NCI-H460 (cell line): ENCODE data around the gene TAS2R42. TPM values are rescaled to one million over a fixed set of nuclear protein-coding genes. Genes with fewer than 3 reads are reported as not detected.
A peak's percentile ranks its signal among the peaks of the same experiment; 100 is the strongest.

Experiments used
- DNase-seq: peaks from one replicate; pipeline ENCODE4 v3.0.0-alpha.2; 2016; ENCODE audit warnings: low read depth; ENCODE audit errors: extremely low read depth
- polyA plus RNA-seq: library from polyadenylated mRNA; depleted of rRNA; stranded (reverse); fragments of >200 nt; gene quantifications from 2 replicates; pipeline ENCODE4 v1.2.3, GENCODE V29; 2014; cell fraction: nucleus; rRNA removed
- total RNA-seq: library from RNA; depleted of rRNA; stranded (reverse); fragments of >200 nt; shearing (Covaris generic); gene quantifications from 2 replicates; pipeline ENCODE4 v1.2.3, GENCODE V29; 2014; rRNA removed

TAS2R42 gene
- total RNA-seq: not detected in 2 replicates
- not detected in 2 replicates for polyA plus RNA-seq

- no peak for DNase-seq
These were observed at the start of gene TAS2R42 for GRCh38 chr12:11186837-11187236. TAS2R42 (minus strand) TSS chr12:11186937; CDS start chr12:11186937, 0 bp downstream.

GRCh38 chr12:11233532-11233931 lies 46.8 kb upstream of the TAS2R42 start:
- no peak for DNase-seq

GRCh38 chr12:11228296-11228879 lies 41.7 kb upstream of the TAS2R42 start:
- DNase-seq: peak; percentile 43

- no peak for DNase-seq
These were observed 40.6 kb upstream of the TAS2R42 start for GRCh38 chr12:11227373-11227772.

- no peak for DNase-seq
These were observed 22.4 kb upstream of the TAS2R42 start for GRCh38 chr12:11209113-11209512.

- DNase-seq: no peak
These were observed 17.4 kb upstream of the TAS2R42 start for GRCh38 chr12:11204173-11204572.

- DNase-seq: no peak
These were observed 16.1 kb upstream of the TAS2R42 start for GRCh38 chr12:11202811-11203210.

- no peak for DNase-seq
These were observed 3.7 kb downstream of the TAS2R42 start for GRCh38 chr12:11183011-11183410.

- no peak for DNase-seq
These were observed 4.2 kb downstream of the TAS2R42 start for GRCh38 chr12:11182529-11182928.

- DNase-seq: no peak
These were observed 8.5 kb downstream of the TAS2R42 start for GRCh38 chr12:11178250-11178649.

GRCh38 chr12:11174022-11174421 lies 12.7 kb downstream of the TAS2R42 start:
- no peak for DNase-seq

- DNase-seq: no peak
These were observed 14.6 kb downstream of the TAS2R42 start for GRCh38 chr12:11171969-11172675.

- DNase-seq: peak; percentile 88
These were observed 15.4 kb downstream of the TAS2R42 start, which contains the start of gene SMIM10L1 for GRCh38 chr12:11171145-11171968. SMIM10L1 (plus strand) TSS chr12:11171194; CDS start chr12:11171357, 163 bp downstream.

- DNase-seq: no peak
These were observed 16.0 kb downstream of the TAS2R42 start for GRCh38 chr12:11170810-11171144.

GRCh38 chr12:11166300-11166699 lies 20.4 kb downstream of the TAS2R42 start:
- no peak for DNase-seq

- no peak for DNase-seq
These were observed 22.4 kb downstream of the TAS2R42 start for GRCh38 chr12:11164384-11164783.

- no peak for DNase-seq
These were observed 24.2 kb downstream of the TAS2R42 start for GRCh38 chr12:11162502-11162901.

- DNase-seq: no peak
These were observed 27.8 kb downstream of the TAS2R42 start for GRCh38 chr12:11158885-11159444.

GRCh38 chr12:11154400-11154925 lies 32.3 kb downstream of the TAS2R42 start:
- no peak for DNase-seq

- no peak for DNase-seq
These were observed 34.0 kb downstream of the TAS2R42 start for GRCh38 chr12:11152725-11153124.

GRCh38 chr12:11150832-11151231 lies 35.9 kb downstream of the TAS2R42 start:
- no peak for DNase-seq
